ENCODE measurements around the gene SIGLEC1.

GRCh38 chr20:3731944-3732326 is 19.5 kb upstream of the SIGLEC1 start:
- no peak for TF ChIP-seq POLR2A (IDR thresholded peaks at IDR 0.05; ENCODE audit: low read depth, low read length)
- no peak for TF ChIP-seq POLR2AphosphoS5 (IDR thresholded peaks at IDR 0.05; ENCODE audit: low read depth, low read length)
- TF ChIP-seq TAF1 (IDR thresholded peaks at IDR 0.05; ENCODE audit: borderline replicate concordance, low read depth, low read length), result no peak
